ENCODE measurements around the gene MRPS16.

Gene MRPS16

DNA sequence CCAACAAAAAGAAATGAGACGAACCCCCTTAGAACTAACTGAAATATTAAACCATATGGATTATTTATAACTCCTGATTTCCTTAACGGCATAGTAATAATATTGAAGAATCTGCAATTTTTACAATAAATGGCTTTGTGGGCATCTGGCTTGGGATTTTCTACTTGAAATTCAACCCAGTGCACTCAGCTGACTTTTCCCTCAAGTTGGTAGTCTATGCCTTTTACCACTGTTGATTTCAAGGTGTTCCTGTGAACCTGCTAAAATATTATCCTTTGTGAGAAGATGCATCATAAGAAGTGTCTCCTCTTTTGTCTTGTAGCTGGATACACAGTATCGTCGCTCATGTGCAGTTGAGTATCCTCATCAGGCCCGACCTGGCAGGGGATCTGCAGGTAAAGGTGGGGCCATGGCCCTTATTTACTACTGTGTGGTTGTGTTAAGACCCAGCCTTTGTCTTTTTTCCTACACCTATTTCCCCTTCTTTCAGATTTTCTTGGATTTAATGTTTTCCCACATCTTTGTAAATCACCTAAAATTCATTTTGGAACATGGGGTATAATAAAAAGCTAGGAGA is 13.4 kb downstream of the MRPS16 start:
- DNase-seq: no peak

DNA sequence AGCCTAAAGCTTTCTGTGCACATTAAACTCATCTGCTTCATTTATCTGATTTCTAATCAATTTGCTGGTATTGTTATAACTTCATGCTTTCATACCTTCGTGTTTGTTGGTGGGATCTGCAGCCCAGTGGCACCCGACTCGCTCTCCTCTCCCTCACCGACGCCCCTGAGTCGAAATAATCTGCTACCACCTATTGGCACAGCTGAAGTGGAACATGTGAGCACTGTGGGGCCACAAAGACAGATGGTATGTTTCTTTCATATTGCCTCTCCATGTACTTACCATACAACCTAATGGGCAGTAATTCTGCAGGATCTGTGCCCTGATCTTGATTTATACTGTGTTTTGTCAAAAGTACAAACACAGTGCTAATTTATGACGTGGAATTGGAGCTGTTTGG is 17.7 kb downstream of the MRPS16 start:
- DNase-seq: no peak

DNA sequence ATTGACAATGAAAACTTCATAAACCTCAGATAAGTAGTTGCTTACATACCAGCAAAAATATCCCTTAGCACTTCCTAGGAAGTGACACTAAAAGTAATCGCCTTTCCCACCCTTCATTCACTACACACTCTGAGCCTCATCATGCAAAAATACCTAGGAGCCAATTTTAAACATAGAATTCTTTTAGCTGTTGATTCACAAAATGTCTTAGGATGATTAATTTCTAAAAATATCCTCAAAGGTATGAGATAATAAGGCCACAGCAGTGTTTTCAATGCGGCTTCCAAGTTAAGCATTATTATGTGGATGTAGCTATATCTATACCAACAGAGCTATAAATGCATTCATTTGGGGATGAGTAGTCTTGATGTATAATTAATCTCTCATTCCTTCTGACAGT is 18.6 kb downstream of the MRPS16 start:
- no peak for DNase-seq

DNA sequence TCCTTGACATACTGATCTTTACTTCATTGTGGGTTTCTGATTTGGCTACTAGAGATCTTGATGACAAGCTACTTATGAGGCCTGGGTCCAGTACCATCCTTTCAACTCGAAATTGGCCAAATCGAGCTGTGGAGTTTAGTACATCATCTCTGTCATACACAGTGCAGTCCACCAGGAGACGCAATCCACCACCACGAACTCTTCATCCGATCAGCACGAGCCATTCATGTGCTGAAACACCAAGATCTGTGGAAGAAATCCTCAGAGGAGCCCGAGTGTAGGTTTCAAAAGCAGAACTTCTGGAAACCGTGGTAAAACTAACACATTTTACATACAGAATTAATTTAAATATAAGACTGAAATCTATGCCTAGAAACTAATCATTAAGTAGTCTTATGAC is 19.6 kb downstream of the MRPS16 start:
- DNase-seq: no peak

DNA sequence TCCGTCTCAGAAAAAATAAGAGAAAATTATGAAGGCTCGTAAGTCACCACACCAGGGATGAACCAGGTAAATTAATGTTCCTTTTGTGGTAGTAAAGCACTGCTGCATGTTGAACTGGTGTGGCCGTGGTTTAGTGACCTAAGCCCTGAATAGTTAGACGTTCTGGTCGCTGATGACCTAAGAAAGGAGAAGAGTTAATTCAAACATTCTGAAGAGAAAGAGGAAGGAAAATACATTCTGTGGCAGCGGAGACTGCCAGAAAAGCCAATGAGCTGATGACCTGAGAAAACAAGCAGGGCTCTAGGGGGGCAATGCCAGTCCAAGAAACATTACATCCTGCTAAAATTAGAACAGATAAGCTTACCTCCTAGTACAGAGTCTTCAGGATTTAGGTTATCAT is 22.9 kb downstream of the MRPS16 start:
- no peak for DNase-seq

DNA sequence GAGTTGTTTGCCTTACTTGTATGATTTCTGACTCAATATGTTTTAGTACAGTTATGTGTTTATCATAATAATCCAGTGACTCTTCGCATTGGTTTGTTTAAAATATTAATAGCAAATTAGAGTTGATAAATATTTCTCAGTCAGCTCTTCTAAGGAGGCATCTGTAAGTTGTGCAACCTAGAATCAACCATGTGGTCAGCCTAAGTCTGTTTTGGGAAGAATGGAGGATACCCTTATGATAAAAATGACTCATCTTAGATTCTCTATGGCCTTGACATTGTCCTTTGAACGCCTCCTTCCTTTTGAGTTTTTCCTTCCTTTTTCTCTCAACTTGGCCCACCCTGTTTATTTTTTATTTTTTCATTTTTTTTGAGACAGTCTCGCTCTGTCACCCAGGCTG is 24.2 kb downstream of the MRPS16 start:
- no peak for DNase-seq

DNA sequence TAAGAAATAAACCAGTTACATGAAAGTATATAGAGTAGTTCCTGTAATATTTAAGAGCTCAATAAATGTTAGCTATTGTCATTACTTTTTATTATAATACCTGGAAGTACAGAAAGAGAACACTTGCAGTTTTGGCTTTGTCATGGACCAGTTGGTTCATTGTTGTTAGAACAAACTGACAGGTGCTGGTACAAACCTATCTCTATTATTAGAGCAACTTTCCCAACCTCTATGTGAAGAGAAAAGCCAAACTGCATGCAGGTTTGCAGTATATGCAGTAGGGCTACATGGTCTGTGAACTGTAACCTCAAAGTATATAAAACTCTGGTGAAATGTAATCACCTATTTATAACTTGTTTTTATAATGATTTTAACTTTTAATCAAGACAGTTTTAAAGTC is 25.8 kb downstream of the MRPS16 start:
- DNase-seq: no peak

DNA sequence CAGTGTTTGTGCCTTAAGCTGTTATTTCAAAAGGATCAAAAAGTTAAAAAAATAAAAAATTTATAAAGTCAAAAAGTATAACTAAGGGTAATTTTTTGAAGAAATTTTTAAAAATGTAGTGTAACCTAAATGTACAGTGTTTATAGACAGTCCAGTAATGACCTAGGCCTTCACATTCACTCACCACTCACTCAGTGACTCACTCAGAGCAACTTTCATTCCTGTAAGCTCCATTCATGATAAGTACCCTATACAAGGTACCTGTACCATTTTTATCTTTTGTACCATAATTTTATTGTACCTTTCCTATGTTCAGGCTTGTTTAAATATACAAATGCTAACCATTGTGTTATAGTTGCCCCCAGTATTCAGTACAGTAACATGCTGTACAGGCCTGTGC is 26.9 kb downstream of the MRPS16 start:
- no peak for DNase-seq

DNA sequence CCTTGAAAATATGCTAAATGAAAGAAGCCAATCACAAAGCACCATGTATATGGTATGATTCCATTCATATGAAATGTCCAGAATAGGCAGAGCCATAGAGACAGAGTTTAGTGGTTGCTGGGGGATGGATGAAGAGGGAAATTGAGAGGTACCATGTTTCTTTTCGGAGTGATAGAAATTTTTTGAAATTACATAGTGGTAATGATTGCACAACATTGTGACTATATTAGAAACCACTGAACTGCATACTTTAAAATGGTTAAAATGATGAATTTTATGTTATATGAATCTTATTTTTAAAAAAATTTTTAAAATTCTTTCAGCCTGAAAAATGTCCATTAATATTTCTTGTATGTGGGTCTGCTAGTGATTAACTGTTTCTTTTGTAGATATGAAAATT is 31.5 kb downstream of the MRPS16 start:
- no peak for DNase-seq

DNA sequence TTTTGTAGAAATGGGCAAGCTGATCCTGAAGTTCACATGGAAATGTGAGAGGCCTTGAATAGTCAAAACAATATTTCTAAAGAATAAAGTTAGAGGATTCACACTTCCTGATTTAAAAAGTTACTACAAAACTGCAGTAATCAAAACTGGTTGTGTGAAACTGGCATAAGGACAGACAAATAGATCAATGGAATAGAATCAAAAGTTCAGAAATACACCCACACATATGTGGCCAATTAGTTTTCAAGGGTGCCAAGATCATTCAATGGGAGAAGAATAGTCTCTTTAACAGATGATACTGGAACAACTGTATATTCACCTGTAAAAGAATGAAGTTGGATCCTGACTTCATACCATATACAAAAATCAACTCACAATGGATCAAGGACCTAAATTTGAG is 33.1 kb downstream of the MRPS16 start:
- no peak for DNase-seq

DNA sequence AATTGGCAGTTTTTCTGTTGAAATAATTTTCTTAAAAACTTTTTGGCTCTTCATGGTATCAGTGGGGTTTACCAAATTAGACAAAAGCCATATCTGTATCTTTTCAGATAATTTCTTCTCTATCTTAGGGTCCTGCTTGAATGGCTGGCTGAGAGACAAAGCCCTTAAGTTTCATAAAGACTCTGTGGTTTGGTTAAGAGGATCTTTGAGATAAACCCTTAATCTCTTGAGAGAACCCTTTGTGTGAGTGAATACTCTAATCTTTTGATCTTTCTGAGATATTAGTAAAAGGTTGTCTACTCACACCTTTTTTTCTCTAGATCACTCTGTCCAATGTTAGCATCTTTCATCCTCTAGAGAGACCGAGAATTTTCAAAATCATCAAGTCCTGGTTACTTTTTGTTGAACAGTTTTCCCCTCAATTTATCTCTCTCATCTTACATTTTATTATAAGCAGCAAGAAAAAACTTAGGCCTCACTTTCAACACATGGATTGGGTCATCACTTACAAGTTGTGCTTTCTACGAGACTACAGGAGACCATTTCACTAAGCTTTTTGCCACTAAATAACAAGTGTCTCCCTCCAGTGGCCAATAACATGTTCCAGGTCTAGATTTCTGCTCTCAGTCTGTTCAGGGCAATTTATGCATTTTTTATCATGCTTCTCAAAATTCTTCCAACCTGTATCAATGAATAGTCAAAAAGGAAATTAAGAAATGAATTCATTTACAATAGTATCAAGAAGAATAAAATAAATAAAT is 33.8 kb downstream of the MRPS16 start:
- DNase-seq: no peak

DNA sequence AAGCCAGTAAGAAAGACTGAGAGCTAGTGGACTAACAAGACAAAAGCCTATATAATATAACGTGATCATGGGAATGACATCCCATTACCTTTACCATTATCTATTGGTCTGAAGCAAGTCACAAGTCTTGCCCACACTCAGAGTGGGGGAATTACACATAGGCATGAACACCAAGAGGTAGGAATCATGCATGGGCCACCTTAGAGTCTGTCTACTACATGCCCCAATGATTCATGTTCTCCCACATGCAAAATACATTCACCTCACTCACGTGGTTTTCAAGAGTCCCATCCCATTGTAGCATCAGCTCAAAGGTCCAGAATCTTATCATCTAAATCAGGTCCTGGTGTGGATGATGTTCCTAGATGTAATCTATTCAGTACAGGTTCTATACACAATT is 34.8 kb downstream of the MRPS16 start:
- DNase-seq: no peak

DNA sequence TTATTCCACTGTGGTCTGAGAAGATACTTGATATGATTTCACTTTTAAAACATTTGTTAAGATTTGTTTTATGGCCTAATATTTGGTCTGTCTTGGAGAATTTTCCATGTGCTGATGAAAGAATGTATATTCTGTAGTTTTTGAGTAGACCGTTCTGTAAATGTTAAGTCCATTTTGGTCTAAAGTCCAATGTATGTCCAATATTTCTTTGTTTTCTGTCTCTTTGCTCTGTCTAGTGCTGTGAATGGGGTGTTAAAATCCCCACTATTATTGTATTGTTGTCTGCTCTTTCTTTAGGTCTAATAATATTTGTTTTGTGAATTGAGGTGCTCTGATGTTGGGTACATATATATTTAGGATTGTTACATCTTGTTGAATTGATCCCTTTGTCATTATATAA is 36.7 kb downstream of the MRPS16 start:
- no peak for DNase-seq

DNA sequence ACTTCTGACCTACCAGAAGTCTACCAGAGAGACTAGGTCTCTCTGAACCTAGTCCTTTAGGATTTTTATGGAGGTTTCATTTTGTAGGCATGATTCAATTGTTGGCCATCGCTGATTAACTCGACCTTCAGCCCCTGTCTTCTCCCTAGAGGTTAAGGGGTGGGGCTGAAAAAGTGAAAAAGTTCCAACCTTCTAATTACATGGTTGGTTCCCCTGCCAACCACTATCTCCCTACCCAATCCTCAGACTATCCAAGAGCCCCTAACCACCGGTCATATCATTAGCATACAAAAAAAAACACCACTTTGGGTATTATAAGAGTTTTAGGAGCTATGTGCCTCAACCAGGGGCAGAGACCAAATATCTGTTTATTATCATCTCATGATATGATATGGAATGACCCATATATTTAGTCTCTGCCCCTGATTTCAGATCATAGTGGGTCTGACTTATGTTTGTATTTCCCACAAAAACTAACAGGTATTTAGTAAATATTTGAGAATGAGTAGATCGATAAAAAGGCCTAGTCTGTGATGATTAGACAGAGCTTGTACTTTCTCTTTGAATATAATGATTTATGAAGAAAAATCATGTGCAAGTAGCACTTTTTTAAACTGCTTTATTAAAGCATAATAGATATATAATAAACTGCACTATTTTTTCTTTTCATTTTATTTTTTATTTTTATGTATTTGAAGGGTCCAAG is 41.2 kb downstream of the MRPS16 start:
- DNase-seq: no peak

DNA sequence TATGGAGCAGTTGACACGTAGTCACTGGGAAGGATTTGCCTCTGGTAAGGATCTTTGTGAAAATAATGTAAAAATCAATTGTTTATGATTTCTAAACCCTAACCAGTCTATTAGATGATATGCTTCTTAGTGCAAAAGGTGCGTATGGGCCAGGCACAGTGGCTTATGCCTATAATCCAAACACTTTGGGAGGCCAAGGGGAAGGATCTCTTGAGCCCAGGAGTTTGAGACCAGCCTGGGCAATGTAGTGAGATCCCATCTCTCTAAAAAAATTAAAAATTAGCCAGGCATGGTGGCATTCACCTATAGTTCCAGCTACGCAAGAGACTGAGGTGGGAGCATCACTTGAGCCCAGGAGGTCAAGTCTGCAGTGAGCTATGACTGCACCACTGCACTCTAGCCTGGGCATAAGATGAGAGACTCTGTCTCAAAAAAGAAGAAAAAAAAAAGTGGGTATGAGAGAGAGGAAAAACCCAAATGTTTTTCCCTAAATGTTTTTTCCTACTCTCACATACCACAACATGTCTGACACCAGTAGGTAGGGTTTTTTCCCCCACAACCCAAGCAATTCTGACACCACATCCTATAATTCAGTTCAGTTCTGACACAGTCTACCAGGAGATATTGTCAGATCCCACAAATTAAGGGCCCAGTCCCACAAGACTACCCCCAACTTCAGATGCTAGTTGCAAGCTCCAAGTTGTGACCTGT is 41.9 kb downstream of the MRPS16 start:
- DNase-seq: no peak

DNA sequence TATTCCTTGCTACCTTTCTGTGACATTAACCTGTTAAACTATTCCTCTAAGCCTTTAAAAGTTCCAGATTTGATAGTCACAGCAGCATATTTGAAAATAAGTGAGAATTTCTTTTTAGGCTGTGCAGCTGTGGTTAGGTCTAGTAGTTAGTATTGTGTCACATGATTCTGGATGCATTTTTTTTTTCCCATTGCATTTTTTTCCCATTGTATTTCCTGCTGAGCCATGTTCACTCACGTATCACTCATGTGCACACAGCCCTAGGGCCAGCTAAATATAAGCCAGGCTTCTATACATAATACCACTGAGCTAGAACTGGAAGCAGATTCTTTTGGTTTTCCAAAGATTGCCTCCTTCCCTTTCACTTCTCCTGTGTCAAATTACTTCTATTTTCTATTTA is 42.7 kb downstream of the MRPS16 start:
- DNase-seq: no peak

DNA sequence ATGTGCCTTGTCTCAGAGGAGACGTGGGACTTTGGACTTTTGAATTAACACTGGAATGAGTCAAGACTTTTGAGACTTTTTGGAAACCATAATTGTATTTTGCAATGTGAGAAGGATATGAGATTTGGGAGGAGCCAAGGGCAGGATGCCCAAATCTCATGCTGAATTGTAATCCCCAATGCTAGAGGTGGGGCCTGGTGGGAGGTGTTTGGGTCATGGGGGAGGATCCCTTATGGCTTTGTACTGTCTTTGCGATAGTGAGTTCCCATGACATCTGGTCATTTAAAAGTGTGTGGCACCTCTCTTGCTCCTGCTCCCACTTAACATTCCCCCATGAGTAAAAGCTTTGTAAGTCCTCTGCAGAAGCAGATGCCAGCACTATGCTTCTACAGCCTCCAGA is 44.6 kb downstream of the MRPS16 start:
- no peak for DNase-seq

DNA sequence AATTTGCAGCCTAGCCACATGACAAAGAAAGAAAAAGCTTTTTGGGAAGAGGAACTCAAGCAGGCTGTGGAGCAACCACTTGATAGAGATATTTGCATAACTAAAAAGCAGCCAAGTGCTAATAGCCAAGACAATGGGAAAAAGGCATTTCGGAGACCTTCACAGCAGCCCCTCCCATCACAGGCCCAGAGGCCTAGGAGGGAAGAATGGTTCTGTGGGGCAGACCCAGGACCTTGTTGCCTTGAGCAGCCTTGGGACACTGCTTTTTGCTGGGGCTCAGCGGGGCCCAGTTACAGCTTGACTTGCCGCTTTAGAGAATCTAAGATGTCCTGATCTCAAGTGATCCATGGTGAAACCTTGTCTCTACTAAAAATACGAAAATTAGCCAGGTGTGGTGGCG is 46.1 kb downstream of the MRPS16 start:
- no peak for DNase-seq

DNA sequence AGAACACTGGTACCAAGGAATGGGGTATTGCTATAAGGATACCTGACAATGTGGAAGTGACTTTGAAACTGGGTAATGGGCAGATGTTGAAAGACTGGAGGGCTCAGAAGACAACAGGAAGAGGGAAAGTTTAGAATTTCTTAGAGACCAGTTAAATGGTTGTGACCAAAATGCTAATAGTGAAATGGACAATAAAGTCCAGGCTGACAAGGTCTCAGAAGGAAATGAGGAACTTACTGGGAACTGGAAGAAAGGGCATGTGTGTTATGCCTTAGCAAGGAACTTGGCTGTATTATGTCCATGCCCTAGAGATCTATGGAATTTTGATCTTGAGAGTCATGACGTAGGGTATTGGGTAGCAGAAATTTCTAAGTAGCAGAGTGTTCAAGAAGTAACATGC is 46.6 kb downstream of the MRPS16 start:
- no peak for DNase-seq

DNA sequence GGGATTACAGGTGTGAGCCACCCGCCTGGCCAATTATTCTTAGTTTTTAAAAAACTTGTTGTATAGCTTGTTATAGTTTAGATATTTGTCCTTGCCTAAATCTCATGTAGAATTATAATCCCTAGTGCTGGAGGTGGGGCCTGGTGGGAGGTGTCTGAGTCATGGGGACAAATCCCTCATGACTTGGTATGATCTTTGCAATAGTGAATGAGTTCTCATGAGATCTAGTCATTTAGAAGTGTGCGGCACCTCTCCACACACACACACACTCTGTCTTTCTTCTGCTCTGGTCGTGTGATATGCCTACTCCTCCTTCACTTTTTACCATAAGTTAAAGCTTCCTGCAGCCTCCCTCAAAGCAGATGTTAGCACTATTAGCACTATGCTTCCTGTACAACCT is 47.4 kb downstream of the MRPS16 start:
- DNase-seq: no peak

Data from midbrain (tissue), 1 donor.